HG03521 (cell line): ENCODE measurements around the gene RBM46.
"Not testable (repeated sequence)": the region's sequence is repeated elsewhere in the genome, so short reads cannot be mapped to it uniquely, and the experiment has no call there.

Experiments used
- ATAC-seq: cut with Tn5 transposase; IDR thresholded peaks from one replicate; pipeline ENCODE4 v1.9.1; 2021; ENCODE audit warnings: mild to moderate bottlenecking, moderate library complexity; ENCODE audit not compliant: unreplicated experiment

The RBM46 gene

GRCh38 chr4:154836030-154836429 is 55.0 kb downstream of the RBM46 start:
- ATAC-seq, result no peak

DNA sequence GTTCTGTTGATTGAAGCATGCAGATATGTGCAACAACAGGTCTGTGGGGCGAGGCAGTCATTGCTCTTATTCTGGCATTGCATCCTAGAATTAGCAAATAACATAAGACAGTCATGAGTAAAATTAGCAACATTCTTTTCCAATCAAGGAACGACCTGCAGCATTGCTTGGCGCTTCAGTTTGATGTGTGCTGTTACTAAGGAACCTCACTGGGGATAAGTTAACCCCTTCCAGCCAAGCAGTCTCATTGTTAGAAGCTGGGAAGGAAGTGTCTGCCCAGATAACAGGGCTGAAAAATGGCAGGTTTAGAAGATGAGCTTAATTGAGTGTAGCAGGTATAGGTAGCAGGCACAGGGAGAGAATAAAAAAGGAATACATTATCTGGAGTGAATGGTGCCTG is 55.4 kb downstream of the RBM46 start:
- no peak for ATAC-seq

- ATAC-seq, result no peak
Measured at GRCh38 chr4:154838155-154838554, 57.1 kb downstream of the RBM46 start.

DNA sequence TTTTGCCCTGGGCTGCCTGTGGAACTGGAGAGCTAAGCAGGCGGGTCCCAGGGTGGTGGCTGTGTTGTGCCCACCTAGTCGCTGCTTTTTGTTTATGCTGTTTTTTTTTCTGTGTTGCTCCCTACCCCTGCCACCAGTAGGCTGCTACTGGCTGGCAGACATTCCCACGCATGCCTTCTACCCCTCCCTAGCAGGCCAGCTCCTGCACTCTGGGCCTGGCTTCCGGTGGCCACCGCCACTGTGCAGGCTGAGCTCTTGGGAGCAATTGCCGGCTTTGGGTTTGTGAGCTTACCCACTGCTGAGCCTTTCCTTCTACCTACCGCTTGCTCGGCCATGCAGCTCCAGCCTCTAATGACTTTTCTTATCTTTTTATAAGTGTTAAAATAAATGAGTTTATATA is 57.6 kb downstream of the RBM46 start:
- no peak for ATAC-seq

DNA sequence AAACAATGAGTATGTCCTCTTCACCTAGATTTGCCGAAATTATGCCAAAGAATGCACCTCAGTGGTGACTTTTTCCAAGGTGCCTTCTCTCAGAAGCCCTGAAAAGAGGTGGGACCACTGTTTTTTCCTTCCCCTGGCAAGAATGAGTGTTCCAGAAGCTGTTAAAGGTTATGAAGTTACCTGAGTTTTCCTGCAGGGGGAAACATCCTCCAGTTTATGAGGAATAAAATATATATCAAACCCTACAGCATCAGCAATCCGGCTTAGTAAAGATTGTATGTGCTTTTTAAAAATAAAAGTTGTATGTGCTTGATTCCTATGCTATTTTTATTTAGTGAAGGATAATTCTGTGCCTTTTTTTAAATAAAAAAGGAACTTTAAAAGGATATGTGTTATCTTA is 73.3 kb downstream of the RBM46 start:
- ATAC-seq, result no peak

- no peak for ATAC-seq
Measured at GRCh38 chr4:154858166-154858565, 77.1 kb downstream of the RBM46 start.

- ATAC-seq, result no peak
Measured at GRCh38 chr4:154868414-154869194, 87.5 kb downstream of the RBM46 start.

GRCh38 chr4:154869301-154869700 is 88.2 kb downstream of the RBM46 start:
- ATAC-seq, result no peak

DNA sequence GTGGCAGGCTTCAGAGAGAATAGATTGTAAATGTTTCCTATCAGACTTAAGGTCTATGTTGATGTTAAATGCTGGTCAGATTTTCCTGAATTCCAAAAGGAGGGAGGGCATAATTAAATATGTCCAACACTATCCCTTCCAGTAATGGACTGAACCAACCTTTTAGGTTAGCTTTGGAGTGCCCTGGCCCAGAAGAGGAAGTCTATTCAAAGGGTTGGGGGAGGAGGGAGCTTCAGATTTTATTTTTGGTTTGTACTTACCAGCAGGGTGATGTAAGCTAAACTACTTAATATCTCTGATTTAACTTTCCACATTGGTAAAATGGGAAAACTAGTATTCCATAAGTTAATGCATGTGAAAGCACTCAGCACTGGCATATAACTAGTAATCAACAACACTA is 91.1 kb downstream of the RBM46 start:
- ATAC-seq, result no peak

- not testable (repeated sequence) for ATAC-seq
Measured at GRCh38 chr4:154874049-154874448, 93.0 kb downstream of the RBM46 start.

GRCh38 chr4:154877110-154877760 is 96.2 kb downstream of the RBM46 start:
- ATAC-seq, result no peak
